ENCODE results near the gene NFATC2. TPM values are rescaled to one million over a fixed set of nuclear protein-coding genes. Genes with fewer than 3 reads are reported as not detected.

Gene NFATC2
- total RNA-seq, 4 donors from 2014 or later = 5.7 to 36.4 (median 12.0) TPM

- Histone ChIP-seq H3K4me1 (peaks cover 0 to 8% of the 10 kb centered on the region in 2 donors), H3K36me3 (no peaks in the 10 kb centered on the region), H3K27me3 (no peaks in the 10 kb centered on the region), H3K9me3 (no peaks in the 10 kb centered on the region), H3K4me3 (peak overlapping the region; percentile 4 to 20), H3K27ac (peak overlapping the region; percentile 57 to 59)
- TF ChIP-seq, protein P1, sequence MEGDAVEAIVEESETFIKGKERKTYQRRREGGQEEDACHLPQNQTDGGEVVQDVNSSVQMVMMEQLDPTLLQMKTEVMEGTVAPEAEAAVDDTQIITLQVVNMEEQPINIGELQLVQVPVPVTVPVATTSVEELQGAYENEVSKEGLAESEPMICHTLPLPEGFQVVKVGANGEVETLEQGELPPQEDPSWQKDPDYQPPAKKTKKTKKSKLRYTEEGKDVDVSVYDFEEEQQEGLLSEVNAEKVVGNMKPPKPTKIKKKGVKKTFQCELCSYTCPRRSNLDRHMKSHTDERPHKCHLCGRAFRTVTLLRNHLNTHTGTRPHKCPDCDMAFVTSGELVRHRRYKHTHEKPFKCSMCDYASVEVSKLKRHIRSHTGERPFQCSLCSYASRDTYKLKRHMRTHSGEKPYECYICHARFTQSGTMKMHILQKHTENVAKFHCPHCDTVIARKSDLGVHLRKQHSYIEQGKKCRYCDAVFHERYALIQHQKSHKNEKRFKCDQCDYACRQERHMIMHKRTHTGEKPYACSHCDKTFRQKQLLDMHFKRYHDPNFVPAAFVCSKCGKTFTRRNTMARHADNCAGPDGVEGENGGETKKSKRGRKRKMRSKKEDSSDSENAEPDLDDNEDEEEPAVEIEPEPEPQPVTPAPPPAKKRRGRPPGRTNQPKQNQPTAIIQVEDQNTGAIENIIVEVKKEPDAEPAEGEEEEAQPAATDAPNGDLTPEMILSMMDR (IDR thresholded peaks at IDR 0.05) = no peak
- TF ChIP-seq POLR2A (IDR thresholded peaks at IDR 0.05) = no peak
- intact Hi-C loops (cut with DNase I; ENCODE audit: low total_unique reads) = no loop called here
- peak; percentile 71 to 84 for DNase-seq
Measured at GRCh38 chr20:51492167-51493092, 50.1 kb downstream of the NFATC2 start.

GRCh38 chr20:51491393-51491792 is 51.1 kb downstream of the NFATC2 start:
- H3K27ac ChIP-seq = peak overlapping the region in 1 of 2 donors; percentile 57
- no peak overlapping the region for H3K4me3 ChIP-seq
- no peaks in the 10 kb centered on the region for H3K36me3 ChIP-seq
- intact Hi-C loops (cut with DNase I; ENCODE audit: low total_unique reads) = no loop called here
- TF ChIP-seq POLR2A (IDR thresholded peaks at IDR 0.05) = no peak
- TF ChIP-seq, protein P1 (IDR thresholded peaks at IDR 0.05) = no peak
- peaks cover 0 to 13% of the 10 kb centered on the region in 2 donors for H3K4me1 ChIP-seq
- H3K9me3 ChIP-seq = no peaks in the 10 kb centered on the region
- no peaks in the 10 kb centered on the region for H3K27me3 ChIP-seq
- no peak for DNase-seq

DNA sequence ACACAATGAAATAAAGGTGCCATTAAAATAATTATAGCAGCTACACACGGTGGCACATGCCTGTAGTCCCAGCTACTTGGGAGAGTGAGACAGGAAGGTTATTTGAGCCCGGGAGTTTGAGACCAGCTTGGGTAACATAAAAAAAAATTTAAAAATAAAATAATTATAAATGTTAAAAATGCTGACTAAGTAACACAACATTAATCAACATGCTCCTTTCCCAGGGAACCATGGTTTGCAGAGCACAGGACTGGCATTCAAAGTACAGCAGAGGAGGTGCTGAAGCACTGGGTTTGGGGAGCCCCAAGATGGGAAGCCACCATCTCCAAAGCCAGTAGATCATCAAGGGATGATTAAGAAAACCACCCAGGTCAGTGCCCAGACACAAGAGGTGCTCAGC is 51.9 kb downstream of the NFATC2 start:
- no peaks in the 10 kb centered on the region for H3K9me3 ChIP-seq
- peaks cover 0 to 13% of the 10 kb centered on the region in 2 donors for H3K4me1 ChIP-seq
- no peak for DNase-seq
- TF ChIP-seq, protein P1 (IDR thresholded peaks at IDR 0.05) = no peak
- no peak for TF ChIP-seq POLR2A (IDR thresholded peaks at IDR 0.05)
- H3K4me3 ChIP-seq = no peak overlapping the region
- no peaks in the 10 kb centered on the region for H3K36me3 ChIP-seq
- no peaks in the 10 kb centered on the region for H3K27me3 ChIP-seq
- H3K27ac ChIP-seq = no peak overlapping the region
- intact Hi-C loops (cut with DNase I; ENCODE audit: low total_unique reads) = no loop called here

- H3K27ac ChIP-seq = no peak overlapping the region
- intact Hi-C loops (cut with DNase I; ENCODE audit: low total_unique reads) = no loop called here
Measured at GRCh38 chr20:51489611-51490010, 52.9 kb downstream of the NFATC2 start.

More at GRCh38 chr20:51489611-51490010, 52.9 kb downstream of the NFATC2 start:
- TF ChIP-seq, protein P1 (IDR thresholded peaks at IDR 0.05) = no peak
- no peak for TF ChIP-seq POLR2A (IDR thresholded peaks at IDR 0.05)
- H3K4me3 ChIP-seq = no peak overlapping the region
- H3K36me3 ChIP-seq = no peaks in the 10 kb centered on the region
- no peak for DNase-seq
- H3K27me3 ChIP-seq = no peaks in the 10 kb centered on the region
- no peaks in the 10 kb centered on the region for H3K9me3 ChIP-seq
- H3K4me1 ChIP-seq = peaks cover 0 to 13% of the 10 kb centered on the region in 2 donors

Measured in uterus (tissue), 4 donors.